Activated CD8-positive, alpha-beta memory T cell treated with anti-CD3 and anti-CD28 coated beads for 48 hours (primary cell): ENCODE data around the gene SYNPO2L.
"Not testable (repeated sequence)": the region's sequence is repeated elsewhere in the genome, so short reads cannot be mapped to it uniquely, and the experiment has no call there.

Experiments
- DNase-seq, 3 experiments: peaks; one replicate each; pipeline ENCODE4 v3.0.0-alpha.2; 2020; ENCODE audit warnings: low read depth in 2 of 3, low spot score in 2 of 3

Gene SYNPO2L, protein sequence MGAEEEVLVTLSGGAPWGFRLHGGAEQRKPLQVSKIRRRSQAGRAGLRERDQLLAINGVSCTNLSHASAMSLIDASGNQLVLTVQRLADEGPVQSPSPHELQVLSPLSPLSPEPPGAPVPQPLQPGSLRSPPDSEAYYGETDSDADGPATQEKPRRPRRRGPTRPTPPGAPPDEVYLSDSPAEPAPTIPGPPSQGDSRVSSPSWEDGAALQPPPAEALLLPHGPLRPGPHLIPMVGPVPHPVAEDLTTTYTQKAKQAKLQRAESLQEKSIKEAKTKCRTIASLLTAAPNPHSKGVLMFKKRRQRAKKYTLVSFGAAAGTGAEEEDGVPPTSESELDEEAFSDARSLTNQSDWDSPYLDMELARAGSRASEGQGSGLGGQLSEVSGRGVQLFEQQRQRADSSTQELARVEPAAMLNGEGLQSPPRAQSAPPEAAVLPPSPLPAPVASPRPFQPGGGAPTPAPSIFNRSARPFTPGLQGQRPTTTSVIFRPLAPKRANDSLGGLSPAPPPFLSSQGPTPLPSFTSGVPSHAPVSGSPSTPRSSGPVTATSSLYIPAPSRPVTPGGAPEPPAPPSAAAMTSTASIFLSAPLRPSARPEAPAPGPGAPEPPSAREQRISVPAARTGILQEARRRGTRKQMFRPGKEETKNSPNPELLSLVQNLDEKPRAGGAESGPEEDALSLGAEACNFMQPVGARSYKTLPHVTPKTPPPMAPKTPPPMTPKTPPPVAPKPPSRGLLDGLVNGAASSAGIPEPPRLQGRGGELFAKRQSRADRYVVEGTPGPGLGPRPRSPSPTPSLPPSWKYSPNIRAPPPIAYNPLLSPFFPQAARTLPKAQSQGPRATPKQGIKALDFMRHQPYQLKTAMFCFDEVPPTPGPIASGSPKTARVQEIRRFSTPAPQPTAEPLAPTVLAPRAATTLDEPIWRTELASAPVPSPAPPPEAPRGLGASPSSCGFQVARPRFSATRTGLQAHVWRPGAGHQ

DNA sequence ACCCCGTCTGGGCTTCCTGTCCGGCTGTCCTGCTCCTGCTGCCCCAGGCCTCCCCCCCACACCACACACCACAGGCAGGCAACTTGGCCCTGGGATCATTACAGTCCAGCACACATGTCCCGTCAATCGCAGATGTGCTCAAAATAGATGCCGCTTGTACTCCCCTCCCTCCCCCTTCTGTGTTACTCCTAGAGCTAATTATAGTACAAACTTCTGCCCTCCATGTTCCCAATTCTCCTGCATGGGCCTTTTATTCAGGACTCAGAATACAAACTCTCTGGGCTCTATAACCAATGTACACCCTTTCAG, at the start of gene SYNPO2L:
TSS of gene SYNPO2L (minus strand) at position 40 of the 309 bp plus-strand sequence. CDS start 107 bp downstream, outside the sequence.
- no peak for DNase-seq

DNA sequence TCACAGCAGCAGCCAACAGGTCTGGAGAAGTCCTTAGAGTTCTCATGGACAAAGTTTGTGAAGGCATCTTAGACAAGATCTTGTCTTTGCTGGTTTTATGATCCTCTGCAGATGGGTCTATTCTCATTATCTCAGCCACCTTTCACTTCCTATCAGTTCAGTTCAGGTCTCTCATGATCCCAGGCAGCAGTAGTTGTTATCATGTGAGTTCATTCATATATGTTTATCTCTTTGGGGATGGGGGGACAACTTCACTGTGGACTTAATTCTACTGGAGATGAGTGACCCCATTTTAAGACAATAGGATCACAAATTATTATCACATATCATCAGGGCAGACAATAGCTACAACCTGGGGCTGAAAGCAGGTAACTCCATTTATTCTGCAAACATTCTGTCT, 48.1 kb upstream of the SYNPO2L start:
- not testable (repeated sequence) for DNase-seq

GRCh38 chr10:73698819-73699218, 43.0 kb upstream of the SYNPO2L start:
- not testable (repeated sequence) for DNase-seq

GRCh38 chr10:73697675-73698159, 41.9 kb upstream of the SYNPO2L start, which contains the start of gene AGAP5:
Gene AGAP5 (minus strand): TSS chr10:73698109. CDS start chr10:73697755, 354 bp downstream.
- not testable (repeated sequence) for DNase-seq

- DNase-seq = not testable (repeated sequence)
Measured at GRCh38 chr10:73695302-73695701, 39.5 kb upstream of the SYNPO2L start.

DNA sequence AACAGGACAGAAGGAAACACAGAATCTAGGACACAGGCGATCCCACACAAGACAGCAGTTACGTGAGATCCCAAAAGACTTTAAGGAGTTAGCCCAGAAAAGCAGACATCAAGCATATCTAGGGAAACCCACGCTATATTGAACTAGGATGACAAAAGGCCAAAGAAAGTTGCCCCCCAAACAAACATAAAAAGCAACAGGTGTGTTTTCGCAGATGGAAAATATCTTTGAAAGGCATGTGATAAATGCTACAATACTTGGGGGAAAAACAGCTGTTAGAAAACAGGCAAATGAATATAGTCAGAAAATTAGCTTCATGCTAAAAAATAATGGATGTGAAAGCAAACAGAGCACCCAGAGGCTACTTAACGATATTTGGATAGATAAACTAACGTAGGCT, 34.9 kb upstream of the SYNPO2L start:
- not testable (repeated sequence) for DNase-seq

DNA sequence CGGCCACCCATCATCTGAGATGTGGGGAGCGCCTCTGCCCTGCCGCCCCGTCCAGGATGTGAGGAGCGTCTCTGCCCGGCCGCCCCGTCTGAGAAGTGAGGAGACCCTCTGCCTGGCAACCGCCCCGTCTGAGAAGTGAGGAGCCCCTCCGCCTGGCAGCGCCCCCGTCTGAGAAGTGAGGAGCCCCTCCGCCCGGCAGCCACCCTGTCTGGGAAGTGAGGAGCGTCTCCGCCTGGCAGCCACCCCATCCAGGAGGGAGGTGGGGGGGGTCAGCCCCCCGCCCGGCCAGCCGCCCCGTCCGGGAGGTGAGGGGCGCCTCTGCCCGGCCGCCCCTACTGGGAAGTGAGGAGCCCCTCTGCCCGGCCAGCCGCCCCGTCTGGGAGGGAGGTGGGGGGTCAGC, 33.8 kb upstream of the SYNPO2L start:
- not testable (repeated sequence) for DNase-seq

DNA sequence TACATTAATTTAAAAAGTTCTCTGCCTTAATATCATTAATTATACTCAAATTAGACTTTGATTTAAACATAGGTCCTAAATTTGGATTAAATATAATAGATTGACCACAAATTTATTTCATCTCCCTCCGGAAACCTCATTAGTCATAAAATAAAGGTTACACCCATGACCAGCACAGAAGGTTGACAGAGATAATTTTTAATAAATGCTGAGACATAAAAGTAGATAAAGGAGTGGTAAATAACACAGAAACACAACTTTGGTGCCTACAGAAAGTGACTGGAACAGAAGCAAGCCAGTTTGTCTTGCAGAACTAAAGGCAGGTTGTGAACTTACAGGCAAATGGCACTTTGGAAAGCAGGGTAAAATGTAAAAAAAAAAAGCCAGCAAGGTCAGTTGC, 31.8 kb upstream of the SYNPO2L start:
- DNase-seq = not testable (repeated sequence)

GRCh38 chr10:73674546-73674945, 18.7 kb upstream of the SYNPO2L start:
- not testable (repeated sequence) for DNase-seq

GRCh38 chr10:73668378-73668777, 12.5 kb upstream of the SYNPO2L start:
- not testable (repeated sequence) for DNase-seq

- DNase-seq = not testable (repeated sequence)
Measured at GRCh38 chr10:73666153-73666809, 10.5 kb upstream of the SYNPO2L start.

- not testable (repeated sequence) for DNase-seq
Measured at GRCh38 chr10:73665581-73665980, 9.8 kb upstream of the SYNPO2L start.

GRCh38 chr10:73664156-73665040, 8.6 kb upstream of the SYNPO2L start:
- DNase-seq = not testable (repeated sequence)

GRCh38 chr10:73663621-73664020, 7.8 kb upstream of the SYNPO2L start:
- DNase-seq = not testable (repeated sequence)

- DNase-seq = not testable (repeated sequence)
Measured at GRCh38 chr10:73662705-73663104, 6.9 kb upstream of the SYNPO2L start.

DNA sequence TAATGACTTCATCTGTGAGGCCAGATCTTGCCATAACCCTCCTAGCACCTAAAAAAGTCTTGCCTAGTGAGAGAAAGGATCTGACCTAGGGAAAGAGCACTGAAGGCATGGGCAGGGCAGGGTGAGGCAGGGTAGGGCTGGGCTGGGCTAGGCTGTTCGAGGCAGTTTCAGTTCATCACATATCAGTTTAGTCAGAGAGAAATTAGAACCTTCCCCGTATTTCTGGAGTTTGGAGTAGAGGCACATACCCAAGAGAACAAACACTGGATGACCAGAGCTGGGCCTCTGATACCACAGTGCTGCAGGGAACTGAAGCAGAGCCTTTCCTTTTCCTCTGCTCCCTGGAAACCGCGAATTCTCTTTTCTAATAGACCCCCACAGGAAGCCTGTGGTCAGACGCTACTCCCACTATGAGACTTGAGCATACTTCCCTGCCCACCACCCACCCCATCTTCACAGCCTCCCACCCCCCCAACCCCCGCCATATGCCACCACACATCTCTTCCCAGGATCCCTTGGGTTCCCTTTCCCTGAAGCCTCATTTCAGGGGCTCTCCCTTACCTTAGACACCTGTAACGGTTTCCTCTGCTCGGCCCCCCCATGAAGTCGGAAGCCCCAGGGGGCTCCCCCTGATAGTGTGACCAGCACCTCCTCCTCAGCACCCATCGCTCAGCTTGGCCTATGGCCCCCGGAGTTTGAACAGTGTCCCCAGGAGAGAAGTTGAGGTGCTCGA, 406 bp downstream of the SYNPO2L start:
- DNase-seq = no peak

DNA sequence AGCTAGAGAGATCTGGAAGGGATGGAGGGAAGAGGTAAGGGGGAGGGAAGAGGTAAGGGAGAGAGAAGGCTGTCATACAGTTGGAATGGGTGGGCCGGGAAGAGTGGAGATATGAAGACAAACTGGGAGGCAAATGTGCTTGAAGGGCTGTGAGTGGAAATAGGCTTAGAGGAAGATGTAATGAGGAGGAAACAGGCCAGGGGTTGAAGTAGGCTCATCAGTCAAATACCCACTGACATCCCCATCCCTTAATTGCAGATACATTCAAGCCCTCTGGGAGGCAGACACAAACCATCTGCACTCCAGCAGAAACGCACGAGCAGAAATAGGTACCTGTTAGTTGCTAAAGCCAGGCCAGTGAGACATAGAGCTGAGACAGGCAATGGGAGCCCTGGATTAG, 2.1 kb downstream of the SYNPO2L start:
- no peak for DNase-seq

- no peak for DNase-seq
Measured at GRCh38 chr10:73653195-73653594, 2.6 kb downstream of the SYNPO2L start.
